Measurements from ENCODE around the gene SAMMSON.

- TF ChIP-seq ZSCAN4 (tag by site-specific recombination; IDR thresholded peaks at IDR 0.05) (no peak), BCL6B (tag by site-specific recombination; IDR thresholded peaks at IDR 0.05) (no peak), ZNF549 (tag by site-specific recombination; IDR thresholded peaks at IDR 0.05) (no peak)
Observed at GRCh38 chr3:70086336-70086735, 86.8 kb downstream of the SAMMSON start.
